ENCODE data around the gene NMT2.

Gene NMT2

GRCh38 chr10:15167411-15168290 is 842 bp downstream of the NMT2 start:
- TF ChIP-seq, protein P1, sequence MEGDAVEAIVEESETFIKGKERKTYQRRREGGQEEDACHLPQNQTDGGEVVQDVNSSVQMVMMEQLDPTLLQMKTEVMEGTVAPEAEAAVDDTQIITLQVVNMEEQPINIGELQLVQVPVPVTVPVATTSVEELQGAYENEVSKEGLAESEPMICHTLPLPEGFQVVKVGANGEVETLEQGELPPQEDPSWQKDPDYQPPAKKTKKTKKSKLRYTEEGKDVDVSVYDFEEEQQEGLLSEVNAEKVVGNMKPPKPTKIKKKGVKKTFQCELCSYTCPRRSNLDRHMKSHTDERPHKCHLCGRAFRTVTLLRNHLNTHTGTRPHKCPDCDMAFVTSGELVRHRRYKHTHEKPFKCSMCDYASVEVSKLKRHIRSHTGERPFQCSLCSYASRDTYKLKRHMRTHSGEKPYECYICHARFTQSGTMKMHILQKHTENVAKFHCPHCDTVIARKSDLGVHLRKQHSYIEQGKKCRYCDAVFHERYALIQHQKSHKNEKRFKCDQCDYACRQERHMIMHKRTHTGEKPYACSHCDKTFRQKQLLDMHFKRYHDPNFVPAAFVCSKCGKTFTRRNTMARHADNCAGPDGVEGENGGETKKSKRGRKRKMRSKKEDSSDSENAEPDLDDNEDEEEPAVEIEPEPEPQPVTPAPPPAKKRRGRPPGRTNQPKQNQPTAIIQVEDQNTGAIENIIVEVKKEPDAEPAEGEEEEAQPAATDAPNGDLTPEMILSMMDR (conservative IDR thresholded peaks at IDR 0.05): peak; percentile 42; the same call in 1 of the 2 replicates
- peak overlapping the region; percentile 85 for H3K27ac ChIP-seq

- peak overlapping the region; percentile 85; the same call in 1 of the 2 replicates for H3K27ac ChIP-seq
- TF ChIP-seq, protein P1 (conservative IDR thresholded peaks at IDR 0.05): no peak
These were observed 2.2 kb downstream of the NMT2 start for GRCh38 chr10:15166325-15166724.

DNA sequence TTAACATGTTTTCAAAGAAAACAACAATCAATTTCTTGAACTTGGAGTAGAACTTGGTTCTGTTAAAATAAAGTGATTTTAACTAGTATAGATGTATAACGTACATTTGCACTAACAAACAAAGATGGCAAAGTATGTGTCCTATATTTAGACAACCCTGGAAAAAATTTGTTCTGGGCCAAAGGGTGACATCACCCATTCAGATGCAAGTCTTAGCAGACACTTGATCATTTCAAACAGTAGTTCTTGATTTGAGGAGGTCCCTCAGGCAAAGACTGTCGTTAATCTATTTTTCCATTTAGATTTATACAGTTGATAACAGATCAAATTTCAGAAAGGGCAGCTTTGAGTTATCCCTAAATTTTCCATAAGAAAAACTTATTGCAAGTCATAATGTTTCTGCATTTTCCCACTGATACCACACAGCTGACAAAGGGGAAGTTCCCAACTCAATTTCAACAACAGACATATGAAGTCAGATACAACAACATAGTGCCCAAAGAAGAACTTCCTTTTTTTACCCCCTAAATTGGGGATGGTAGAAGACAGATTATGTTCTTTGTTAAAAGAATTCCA is 5.2 kb downstream of the NMT2 start:
- H3K27ac ChIP-seq: no peak overlapping the region
- TF ChIP-seq, protein P1 (conservative IDR thresholded peaks at IDR 0.05): no peak

GRCh38 chr10:15158972-15159371 is 9.5 kb downstream of the NMT2 start:
- TF ChIP-seq, protein P1 (conservative IDR thresholded peaks at IDR 0.05): no peak
- peak overlapping the region; percentile 50 for H3K27ac ChIP-seq

- peak overlapping the region; percentile 50 for H3K27ac ChIP-seq
- TF ChIP-seq, protein P1 (conservative IDR thresholded peaks at IDR 0.05): no peak
These were observed 10.0 kb downstream of the NMT2 start for GRCh38 chr10:15158448-15158847.

DNA sequence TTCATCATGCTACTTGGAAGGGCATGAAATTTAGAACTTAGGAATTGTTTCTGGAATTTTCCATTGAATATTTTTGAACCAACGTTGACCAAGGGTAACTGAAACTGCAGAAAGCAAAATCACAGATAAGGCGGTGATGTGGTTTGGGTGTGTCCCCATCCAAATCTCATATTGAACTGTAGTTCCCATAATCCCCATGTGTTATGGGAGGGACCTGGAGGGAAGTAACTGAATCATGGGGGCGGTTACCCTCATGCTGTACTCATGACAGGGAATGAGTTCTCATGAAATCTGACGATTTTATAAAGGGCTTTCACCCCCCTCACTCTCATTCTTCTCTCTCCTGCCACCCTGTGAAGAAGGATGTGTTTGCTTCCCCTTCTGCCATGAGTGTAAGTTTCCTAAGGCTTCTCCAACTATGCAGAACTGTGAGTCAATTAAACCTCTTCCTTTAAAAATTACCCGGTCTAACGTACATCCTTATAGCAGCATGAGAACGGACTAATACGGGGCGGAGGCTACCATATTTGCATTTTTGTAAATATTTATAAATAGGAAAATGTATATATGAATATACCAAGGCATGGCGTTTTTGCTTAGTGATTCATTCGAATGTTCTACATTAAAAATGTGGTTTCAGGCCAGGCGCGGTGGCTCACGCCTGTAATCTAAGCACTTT is 12.4 kb downstream of the NMT2 start:
- no peak overlapping the region for H3K27ac ChIP-seq
- TF ChIP-seq, protein P1 (conservative IDR thresholded peaks at IDR 0.05): no peak

DNA sequence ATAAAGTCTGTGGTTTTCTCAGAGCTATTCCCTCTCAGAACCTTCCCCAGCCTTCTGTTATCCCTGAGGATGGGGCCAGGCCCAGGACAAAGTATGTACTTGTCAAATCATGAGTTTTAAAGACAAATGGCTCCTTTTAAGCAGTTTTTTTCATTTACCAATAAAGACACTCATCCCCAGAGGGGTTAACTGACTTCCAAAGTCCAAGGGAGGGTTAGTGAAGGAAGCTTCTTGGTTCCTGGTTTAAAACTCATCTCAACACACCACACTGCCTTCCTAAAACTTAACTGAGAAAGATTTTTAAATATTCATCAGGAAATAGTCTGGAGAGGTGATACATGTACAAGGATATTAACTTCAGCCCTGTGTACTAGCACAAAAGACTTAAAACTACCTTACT is 15.9 kb downstream of the NMT2 start:
- TF ChIP-seq, protein P1 (conservative IDR thresholded peaks at IDR 0.05): no peak
- no peak overlapping the region for H3K27ac ChIP-seq
